Sigmoid colon (tissue), 7 donors: ENCODE results near the gene FOXP1. TPM values are rescaled to one million over a fixed set of nuclear protein-coding genes. Genes with fewer than 3 reads are reported as not detected.

Experiments
- DNase-seq: peaks from one replicate; pipeline ENCODE4 v3.0.0-alpha.2; 2019
- H3K27ac ChIP-seq, 4 donors: fragments of 200-600 bp; sonication (generic); one replicate each; pipeline ENCODE4 v1.5.1; 2016 to 2019; ENCODE audit warnings: mild to moderate bottlenecking in 1 of 4
- H3K27me3 ChIP-seq, 3 donors: fragments of 200-600 bp; sonication (generic); one replicate each; pipeline ENCODE4 v1.5.1; 2019; ENCODE audit warnings: mild to moderate bottlenecking in 1 of 3
- H3K36me3 ChIP-seq, 4 donors: fragments of 200-600 bp; sonication (generic); one replicate each; pipeline ENCODE4 v1.5.1; 2016 to 2019
- H3K4me1 ChIP-seq, 4 donors: fragments of 200-600 bp; sonication (generic); one replicate each; pipeline ENCODE4 v1.5.1; 2017 to 2019
- H3K4me3 ChIP-seq, 4 donors: fragments of 200-600 bp; sonication (generic); one replicate each; pipeline ENCODE4 v1.5.1; 2017 to 2019; ENCODE audit warnings: mild to moderate bottlenecking in 2 of 4, moderate library complexity in 1 of 4
- H3K9me3 ChIP-seq, 4 donors: fragments of 200-600 bp in 3 of 4; sonication (generic) in 3 of 4; one replicate each; pipeline versions ENCODE4 v1.5.1 to v1.6.1; 2013 to 2019
- CTCF ChIP-seq, 4 experiments: fragments of 450-650 bp in 3 of 4; fragments of 200-600 bp in 1 of 4; IDR thresholded peaks; one replicate each; pipeline ENCODE4 v1.5.1; 2016 to 2019; ENCODE audit warnings: antibody characterized with exemption in 4 of 4, mild to moderate bottlenecking in 3 of 4, moderate library complexity in 2 of 4
- EP300 ChIP-seq, 4 donors: sonication (generic); formaldehyde crosslinking; IDR thresholded peaks; one replicate each; pipeline ENCODE4 v1.6.1; 2017; ENCODE audit warnings: antibody characterized with exemption in 4 of 4
- POLR2A ChIP-seq, 2 donors: fragments of 450-650 bp; IDR thresholded peaks; one replicate each; pipeline ENCODE4 v1.6.1; 2016; ENCODE audit warnings: antibody characterized with exemption in 2 of 2, mild to moderate bottlenecking in 2 of 2, moderate library complexity in 2 of 2
- POLR2AphosphoS5 ChIP-seq, 4 donors: sonication (generic); formaldehyde crosslinking; IDR thresholded peaks; one replicate each; pipeline ENCODE4 v1.6.1; 2017; ENCODE audit warnings: antibody characterized with exemption in 4 of 4
- WGBS, 2 donors: extraction: QIAGEN DNeasy Blood & Tissue Kit; methylation state at CpG; one replicate each; pipeline ENCODE4 v1.1.7; 2013; 5-methylcytosine and 5-hydroxymethylcytosine counted together
- intact Hi-C: fragments of 100-400 bp; cut with DNase I; formaldehyde crosslinking; loops from one replicate; pipeline ENCODE4 v1.15.1; 2023
- polyA plus RNA-seq, 3 donors: library from polyadenylated mRNA; stranded (reverse); fragments of 200-250 nt; gene quantifications; one replicate each; pipeline ENCODE4 v1.2.3, GENCODE V29; 2013
- total RNA-seq, 4 donors: library from RNA; depleted of rRNA; stranded (reverse); fragments of >200 nt; gene quantifications; one replicate each; pipeline ENCODE4 v1.1.0, GENCODE V29; 2016
- donor health status: healthy with polysubstance abuse.
- donor health status: Bipolar disorder and iron deficiency.
- donor health status: healthy.

The FOXP1 gene
- total and polyA plus RNA-seq, 7 donors = 13.8 to 232 (median 139) TPM

- intact Hi-C loops = no loop called here
- Histone ChIP-seq H3K4me3 (no peak overlapping the region), H3K36me3 (no peaks in the 10 kb centered on the region), H3K27me3 (no peaks in the 10 kb centered on the region), H3K9me3 (no peaks in the 10 kb centered on the region), H3K27ac (peak overlapping the region in 1 of 4 donors; percentile 51), H3K4me1 (peaks cover 0 to 46% (median 25%) of the 10 kb centered on the region in 4 donors)
- TF ChIP-seq POLR2AphosphoS5 (IDR thresholded peaks at IDR 0.05) (no peak), POLR2A (IDR thresholded peaks at IDR 0.05) (no peak)
- no peak for DNase-seq
- 86 to 95% methylated on average over 7 of the region's 7 CpGs for WGBS, 2 donors
These were observed 152.5 kb downstream of the FOXP1 start for GRCh38 chr3:71430941-71431552.

- no peaks in the 10 kb centered on the region for H3K36me3 ChIP-seq
- peak overlapping the region in 3 of 4 donors; percentile 54 to 73 (median 69) for H3K27ac ChIP-seq
- no peaks in the 10 kb centered on the region for H3K27me3 ChIP-seq
- peaks cover 0 to 56% (median 34%) of the 10 kb centered on the region in 4 donors for H3K4me1 ChIP-seq
- no peaks in the 10 kb centered on the region for H3K9me3 ChIP-seq
- WGBS, 2 donors = 67 to 83% methylated on average over 5 of the region's 5 CpGs
- DNase-seq = no peak
- no peak for TF ChIP-seq POLR2AphosphoS5 (IDR thresholded peaks at IDR 0.05)
- TF ChIP-seq CTCF (IDR thresholded peaks at IDR 0.05) = no peak
- no peak for TF ChIP-seq EP300 (IDR thresholded peaks at IDR 0.05)
- no peak for TF ChIP-seq POLR2A (IDR thresholded peaks at IDR 0.05)
- intact Hi-C loops = no loop called here
- H3K4me3 ChIP-seq = no peak overlapping the region
These were observed 153.9 kb downstream of the FOXP1 start for GRCh38 chr3:71429597-71429988.

GRCh38 chr3:71428841-71429596 is 154.5 kb downstream of the FOXP1 start:
- H3K27ac ChIP-seq = peak overlapping the region; percentile 29 to 73 (median 62)
- peak overlapping the region in 2 of 4 donors; percentile 4 to 11 for H3K4me3 ChIP-seq
- WGBS, 2 donors = 12 to 47% methylated on average over 17 of the region's 17 CpGs
- TF ChIP-seq POLR2AphosphoS5 (IDR thresholded peaks at IDR 0.05) (no peak), CTCF (IDR thresholded peaks at IDR 0.05) (no peak), EP300 (IDR thresholded peaks at IDR 0.05) (no peak), POLR2A (IDR thresholded peaks at IDR 0.05) (no peak)
- intact Hi-C loops = no loop called here
- no peaks in the 10 kb centered on the region for H3K36me3 ChIP-seq
- DNase-seq = peak; percentile 68
- peaks cover 0 to 57% (median 34%) of the 10 kb centered on the region in 4 donors for H3K4me1 ChIP-seq
- H3K9me3 ChIP-seq = no peaks in the 10 kb centered on the region
- H3K27me3 ChIP-seq = no peaks in the 10 kb centered on the region

GRCh38 chr3:71425491-71426071 is 157.9 kb downstream of the FOXP1 start:
- WGBS, 2 donors = 28 to 49% methylated on average over 2 of the region's 2 CpGs
- peaks cover 0 to 43% (median 33%) of the 10 kb centered on the region in 4 donors for H3K4me1 ChIP-seq
- H3K4me3 ChIP-seq = no peak overlapping the region
- no peaks in the 10 kb centered on the region for H3K36me3 ChIP-seq
- no peaks in the 10 kb centered on the region for H3K27me3 ChIP-seq
- no peaks in the 10 kb centered on the region for H3K9me3 ChIP-seq
- DNase-seq = no peak
- intact Hi-C loops = no loop called here
- H3K27ac ChIP-seq = no peak overlapping the region
- TF ChIP-seq CTCF (IDR thresholded peaks at IDR 0.05) (no peak), POLR2AphosphoS5 (IDR thresholded peaks at IDR 0.05) (no peak), POLR2A (IDR thresholded peaks at IDR 0.05) (no peak)
